Glutamatergic neuron (in vitro differentiated cells): Measurements from ENCODE around the gene EME2. TPM values are rescaled to one million over a fixed set of nuclear protein-coding genes. Genes with fewer than 3 reads are reported as not detected.

ENCODE experiments used
- DNase-seq: peaks from one replicate; pipeline ENCODE4 v3.0.0; 2022
- H3K27ac Mint-ChIP-seq: one replicate; pipeline ENCODE4 v1.8.0; 2020; ENCODE audit warnings: mild to moderate bottlenecking, mixed read lengths, inconsistent platforms; ENCODE audit not compliant: unreplicated experiment
- H3K27me3 Mint-ChIP-seq: one replicate; pipeline ENCODE4 v1.8.0; 2020; ENCODE audit warnings: mild to moderate bottlenecking, moderate library complexity, mixed read lengths, inconsistent platforms; ENCODE audit not compliant: unreplicated experiment
- H3K36me3 Mint-ChIP-seq: one replicate; pipeline ENCODE4 v1.8.0; 2020; ENCODE audit warnings: mild to moderate bottlenecking, mixed read lengths, inconsistent platforms; ENCODE audit not compliant: unreplicated experiment
- H3K4me1 Mint-ChIP-seq: one replicate; pipeline ENCODE4 v1.8.0; 2020; ENCODE audit warnings: mild to moderate bottlenecking, low read depth, mixed read lengths, inconsistent platforms; ENCODE audit not compliant: unreplicated experiment
- H3K4me3 Mint-ChIP-seq: one replicate; pipeline ENCODE4 v1.8.0; 2020; ENCODE audit warnings: mild to moderate bottlenecking, mixed read lengths, inconsistent platforms; ENCODE audit not compliant: unreplicated experiment
- H3K9me3 Mint-ChIP-seq: one replicate; pipeline ENCODE4 v1.8.0; 2020; ENCODE audit warnings: mild to moderate bottlenecking, moderate library complexity, mixed read lengths, inconsistent platforms; ENCODE audit not compliant: unreplicated experiment
- CTCF ChIP-seq: fragments of 200-600 bp; sonication (generic); IDR thresholded peaks from one replicate; pipeline ENCODE4 v1.5.0; 2021; ENCODE audit not compliant: partially characterized antibody, unreplicated experiment
- total RNA-seq: library from RNA; stranded (reverse); fragmentation: NEBNext Ultra II Directional; extraction: Animal tissue kit (Norgen Biotek cat#: 25700); gene quantifications from one replicate; pipeline ENCODE4 v1.2.1, GENCODE V29; 2021; ENCODE audit not compliant: unreplicated experiment

EME2 gene
- total RNA-seq, 1 donor from 2014 or later, result 68.7 TPM

- no peak overlapping the region for H3K27ac Mint-ChIP-seq
- H3K4me3 Mint-ChIP-seq, result no peak overlapping the region
- TF ChIP-seq CTCF, result no peak
- H3K9me3 Mint-ChIP-seq, result peaks cover 10% of the 10 kb centered on the region
- H3K4me1 Mint-ChIP-seq, result no peaks in the 10 kb centered on the region
- H3K27me3 Mint-ChIP-seq, result peaks cover 4% of the 10 kb centered on the region
- peaks cover 6% of the 10 kb centered on the region for H3K36me3 Mint-ChIP-seq
- no peak for DNase-seq
These were observed 23.2 kb upstream of the EME2 start for GRCh38 chr16:1749152-1750117.

GRCh38 chr16:1751946-1752345, 20.7 kb upstream of the EME2 start:
- Mint-ChIP-seq H3K27me3 (peaks cover 9% of the 10 kb centered on the region), H3K4me3 (no peak overlapping the region), H3K27ac (no peak overlapping the region), H3K4me1 (no peaks in the 10 kb centered on the region), H3K36me3 (no peaks in the 10 kb centered on the region), H3K9me3 (peaks cover 12% of the 10 kb centered on the region)
- DNase-seq, result peak; percentile 11
- no peak for TF ChIP-seq CTCF

- no peak for TF ChIP-seq CTCF
- Mint-ChIP-seq H3K27me3 (peaks cover 9% of the 10 kb centered on the region), H3K9me3 (peaks cover 14% of the 10 kb centered on the region), H3K4me3 (no peak overlapping the region), H3K27ac (no peak overlapping the region), H3K4me1 (no peaks in the 10 kb centered on the region), H3K36me3 (no peaks in the 10 kb centered on the region)
- no peak for DNase-seq
These were observed 19.8 kb upstream of the EME2 start for GRCh38 chr16:1752853-1753252.

- Mint-ChIP-seq H3K36me3 (no peaks in the 10 kb centered on the region), H3K4me3 (no peak overlapping the region), H3K4me1 (no peaks in the 10 kb centered on the region), H3K9me3 (peaks cover 11% of the 10 kb centered on the region), H3K27me3 (peaks cover 11% of the 10 kb centered on the region), H3K27ac (no peak overlapping the region)
- no peak for DNase-seq
- TF ChIP-seq CTCF, result no peak
These were observed 18.4 kb upstream of the EME2 start for GRCh38 chr16:1754204-1754603.
